Cardiac septum (tissue), 1 donor: ENCODE data around the gene ZCCHC14. TPM values are rescaled to one million over a fixed set of nuclear protein-coding genes. Genes with fewer than 3 reads are reported as not detected.
"Not testable (repeated sequence)": the region's sequence is repeated elsewhere in the genome, so short reads cannot be mapped to it uniquely, and the experiment has no call there.

ENCODE experiments used
- DNase-seq: peaks from one replicate; pipeline ENCODE4 v3.0.0-alpha.2; 2020; ENCODE audit warnings: low spot score
- intact Hi-C: fragments of 100-400 bp; cut with DNase I; formaldehyde crosslinking; loops from one replicate; pipeline ENCODE4 v1.14.0; 2022
- total RNA-seq: library from RNA; stranded (reverse); fragmentation: NEBNext Ultra II Directional; extraction: Animal tissue kit (Norgen Biotek cat#: 25700); gene quantifications from one replicate; pipeline ENCODE4 v1.2.1, GENCODE V29; 2021
- donor health status: DM: no; HTN: no; CAD: no.

ZCCHC14 gene
- total RNA-seq, 1 donor from 2014 or later, result 20.5 TPM

DNA sequence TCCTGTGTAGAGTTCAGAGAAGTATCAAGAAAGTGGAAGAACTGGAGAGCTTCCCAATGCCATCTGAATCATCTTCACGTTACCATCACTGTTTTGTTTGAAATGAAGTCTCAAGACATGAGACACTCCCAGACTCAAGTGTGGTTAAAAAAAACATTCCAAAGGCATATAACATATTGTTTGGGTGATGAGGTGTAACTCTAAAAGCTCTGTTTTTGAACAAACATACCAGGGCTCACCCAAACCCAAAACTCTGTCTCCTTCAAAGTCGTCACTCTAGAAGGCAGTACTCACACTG, 6.3 kb upstream of the ZCCHC14 start:
- intact Hi-C loops, result loop anchor here (5.0 kb wide), 1 partner anchor 107 kb away; the partner anchor contains the start of gene MAP1LC3B
- DNase-seq, result no peak

GRCh38 chr16:87498324-87499188, 5.7 kb upstream of the ZCCHC14 start:
- DNase-seq, result no peak
- intact Hi-C loops, result loop anchor here (5.0 kb wide), 1 partner anchor 106 kb away; the partner anchor contains the start of gene MAP1LC3B

DNA sequence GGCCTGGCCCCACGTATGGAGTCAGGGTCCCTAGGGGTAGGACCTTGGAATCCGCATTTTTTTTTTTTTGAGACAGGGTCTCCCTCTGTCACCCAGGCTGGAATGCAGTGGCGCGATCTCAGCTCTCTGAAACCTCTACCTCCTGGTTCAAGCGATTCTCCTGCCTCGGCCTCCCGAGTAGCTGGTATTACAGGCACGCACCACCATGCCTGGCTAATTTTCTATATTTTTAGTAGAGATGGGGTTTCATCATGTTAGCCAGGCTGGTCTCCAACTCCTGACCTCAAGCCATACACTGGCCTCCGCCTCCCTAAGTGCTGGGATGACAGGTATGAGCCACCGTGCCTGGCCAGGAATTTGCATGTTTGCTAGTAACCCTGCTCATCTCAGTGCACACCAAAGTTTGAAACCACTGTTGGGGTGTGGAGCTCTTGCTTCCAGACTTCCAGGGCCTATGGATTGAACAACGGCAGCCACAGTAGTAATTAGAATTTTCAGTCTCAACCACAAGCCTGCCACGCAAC, 5.0 kb upstream of the ZCCHC14 start:
- not testable (repeated sequence) for DNase-seq
- intact Hi-C loops, result loop anchor here (5.0 kb wide), 1 partner anchor 106 kb away; the partner anchor contains the start of gene MAP1LC3B

- not testable (repeated sequence) for DNase-seq
- intact Hi-C loops, result loop anchor here (5.0 kb wide), 1 partner anchor 105 kb away; the partner anchor contains the start of gene MAP1LC3B
Measured at GRCh38 chr16:87497023-87497766, 4.4 kb upstream of the ZCCHC14 start.

DNA sequence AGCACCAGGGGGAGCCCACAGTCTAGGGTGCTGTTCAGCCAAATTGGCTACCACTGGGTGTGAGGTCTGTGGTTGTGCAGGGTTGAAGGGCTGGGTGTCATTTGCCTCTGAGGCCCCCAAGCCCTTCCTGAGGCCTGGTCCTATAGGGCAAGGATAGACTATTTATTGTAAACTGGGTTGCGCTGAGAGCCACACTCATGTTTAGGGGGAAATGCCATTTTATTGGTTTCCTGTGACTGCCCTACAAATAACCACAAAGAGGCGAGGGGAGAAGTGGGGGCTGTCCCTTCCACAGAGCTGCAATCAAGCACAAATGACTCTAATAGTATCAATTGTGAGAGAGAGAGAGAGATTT, 3.6 kb upstream of the ZCCHC14 start:
- no peak for DNase-seq
- intact Hi-C loops, result loop anchor here (5.0 kb wide), 1 partner anchor 104 kb away; the partner anchor contains the start of gene MAP1LC3B

DNA sequence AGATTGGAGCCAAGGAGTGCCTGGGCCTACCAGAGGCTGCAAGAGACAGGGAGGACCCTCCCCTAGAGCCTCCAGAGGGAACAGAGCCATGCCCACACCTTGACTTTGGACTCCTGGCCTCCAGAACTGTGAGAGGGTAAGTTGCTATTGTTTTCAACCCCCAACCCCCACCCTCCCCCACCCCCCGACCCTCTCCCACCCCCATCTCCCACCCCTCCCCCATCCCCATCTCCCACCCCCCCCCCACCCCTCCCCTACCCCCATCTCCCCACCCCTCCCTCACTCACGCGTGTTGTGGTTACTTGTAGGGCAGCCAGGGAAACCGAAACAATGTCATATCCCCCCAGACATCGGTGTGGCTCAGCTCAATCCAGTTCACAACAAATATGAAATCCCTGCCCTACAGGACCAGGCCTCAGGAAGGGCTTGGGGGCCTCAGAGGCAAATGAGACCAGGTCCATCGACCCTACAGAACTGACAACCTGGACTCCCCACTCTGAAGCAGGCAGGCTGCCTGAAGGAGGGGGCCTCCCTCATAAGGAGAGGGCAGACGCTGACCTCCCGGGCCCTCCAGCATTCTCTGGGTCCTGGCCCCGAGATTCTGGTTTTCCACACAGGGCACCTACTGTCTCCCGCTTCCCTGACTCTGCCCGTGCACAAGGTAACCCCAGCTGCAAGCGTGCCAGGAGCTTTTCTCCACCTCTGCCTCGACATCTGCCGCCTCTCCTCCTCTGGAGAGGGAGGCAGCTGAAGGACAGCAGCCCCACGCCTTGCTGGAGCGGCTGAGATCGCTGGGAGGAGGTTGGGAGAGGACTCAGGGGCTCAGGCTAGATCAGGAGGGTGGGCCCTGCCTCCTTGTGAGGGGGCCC, 3.0 kb upstream of the ZCCHC14 start:
- no peak for DNase-seq
- intact Hi-C loops, result loop anchor here (5.0 kb wide), 1 partner anchor 104 kb away; the partner anchor contains the start of gene MAP1LC3B

- no peak for DNase-seq
- intact Hi-C loops, result no loop called here
Measured at GRCh38 chr16:87493608-87494280, 920 bp upstream of the ZCCHC14 start.

DNA sequence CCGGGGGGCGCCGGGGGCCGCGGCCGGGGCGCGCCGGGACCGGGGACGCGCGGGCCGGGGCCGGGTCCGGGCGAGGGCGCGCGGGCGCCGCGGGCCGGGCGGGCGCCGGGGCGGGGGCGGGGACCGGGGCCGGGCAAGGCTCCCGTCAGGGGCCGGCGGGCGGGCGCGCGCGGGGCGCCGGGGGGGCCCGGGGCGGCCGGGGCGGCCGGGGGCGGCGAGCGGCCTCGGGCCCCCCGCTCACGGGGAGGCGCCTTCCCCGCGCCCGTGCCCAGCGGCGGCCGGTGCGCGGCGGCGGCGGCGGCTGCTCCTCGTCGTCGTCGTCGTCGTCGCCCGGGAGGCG, 563 bp downstream of the ZCCHC14 start:
- no peak for DNase-seq
- intact Hi-C loops, result no loop called here

DNA sequence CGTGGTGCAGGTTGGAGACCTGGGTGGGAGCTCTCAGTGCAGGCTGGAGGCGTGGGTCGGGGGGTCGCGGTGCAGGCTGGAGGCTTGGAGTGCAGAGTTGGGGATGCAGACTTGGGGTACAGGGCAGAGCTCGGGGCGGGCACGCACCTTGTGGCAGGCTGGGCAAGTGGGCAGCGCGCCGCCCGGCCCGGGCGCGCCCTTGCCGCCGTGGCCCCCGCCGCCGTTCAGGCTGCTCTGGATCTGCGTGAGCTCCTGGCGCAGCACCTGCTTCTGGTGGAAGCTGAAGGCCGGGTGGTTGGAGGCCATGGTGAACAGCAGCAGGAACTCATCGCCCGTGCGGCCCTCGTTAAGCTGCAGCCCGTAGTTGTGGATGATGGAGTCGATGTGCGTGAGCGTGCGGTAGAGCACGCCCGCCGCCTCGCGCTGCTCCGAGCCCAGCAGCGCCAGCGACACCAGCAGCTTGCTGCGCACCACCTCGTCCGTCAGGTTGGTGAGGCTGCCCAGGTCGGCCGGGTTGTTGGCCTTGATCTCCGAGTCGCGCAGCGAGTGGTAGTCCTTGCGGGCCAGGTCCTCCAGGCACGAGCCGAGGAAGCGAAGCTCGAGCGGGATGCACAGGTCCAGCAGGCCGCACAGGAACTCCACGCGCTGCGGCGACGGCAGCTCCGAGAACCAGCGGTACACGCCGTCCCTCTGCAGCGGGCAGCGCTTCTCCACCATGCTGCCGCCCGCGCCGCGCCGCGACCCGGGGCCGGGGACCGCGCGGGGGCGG, 1.1 kb downstream of the ZCCHC14 start:
- intact Hi-C loops, result no loop called here
- no peak for DNase-seq

- DNase-seq, intact Hi-C loops: not testable (repeated sequence)
Measured at GRCh38 chr16:87490799-87491521, 1.9 kb downstream of the ZCCHC14 start.

DNA sequence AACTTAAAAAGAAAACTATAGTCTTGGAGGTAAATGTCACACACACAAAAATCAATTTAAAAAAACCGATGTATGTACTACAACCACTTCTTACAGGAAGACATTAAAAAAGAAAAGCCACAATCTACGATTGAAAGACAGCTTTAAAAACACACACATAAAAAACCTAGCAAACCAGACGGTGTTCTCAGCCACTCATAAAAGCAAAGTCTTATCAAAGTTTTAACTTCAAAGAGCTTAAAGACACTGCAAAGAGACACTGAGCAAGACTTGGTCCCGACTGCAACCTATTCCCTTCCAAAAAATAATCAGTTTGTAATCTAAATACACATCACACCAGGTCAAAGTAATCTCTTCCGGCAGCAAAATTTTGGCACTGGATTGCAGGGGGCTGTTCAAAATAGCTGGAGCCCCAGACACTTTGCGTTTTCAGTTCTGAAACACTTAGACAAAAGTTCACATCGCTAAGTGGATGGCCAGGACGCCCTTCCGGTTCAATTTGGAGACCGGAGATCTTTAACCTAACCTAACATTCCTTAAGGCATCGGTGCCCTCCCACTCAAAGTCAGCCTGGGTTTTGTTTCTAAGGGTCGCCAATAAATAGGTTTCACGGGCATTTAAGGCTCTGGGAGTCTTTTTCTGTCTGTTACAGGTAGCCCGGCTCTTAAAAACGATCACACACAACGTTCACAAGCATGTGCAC, 2.6 kb downstream of the ZCCHC14 start:
- no peak for DNase-seq
- intact Hi-C loops, result no loop called here

- DNase-seq, result no peak
- intact Hi-C loops, result no loop called here
Measured at GRCh38 chr16:87489434-87490045, 3.3 kb downstream of the ZCCHC14 start.

GRCh38 chr16:87488960-87489359, 3.9 kb downstream of the ZCCHC14 start:
- DNase-seq, intact Hi-C loops: not testable (repeated sequence)

GRCh38 chr16:87487361-87487924, 5.4 kb downstream of the ZCCHC14 start:
- no peak for DNase-seq
- intact Hi-C loops, result no loop called here

- no peak for DNase-seq
- intact Hi-C loops, result no loop called here
Measured at GRCh38 chr16:87486713-87487247, 6.0 kb downstream of the ZCCHC14 start.

- no peak for DNase-seq
- intact Hi-C loops, result no loop called here
Measured at GRCh38 chr16:87486282-87486681, 6.5 kb downstream of the ZCCHC14 start.
